Hindlimb muscle (tissue), 1 donor: Measurements from ENCODE around the gene KRT79. TPM values are rescaled to one million over a fixed set of nuclear protein-coding genes. Genes with fewer than 3 reads are reported as not detected.
"Not testable (repeated sequence)": the region's sequence is repeated elsewhere in the genome, so short reads cannot be mapped to it uniquely, and the experiment has no call there.

ENCODE experiments used
- DNase-seq: peaks from one replicate; pipeline ENCODE4 v3.0.0-alpha.2; 2013
- polyA plus RNA-seq: library from polyadenylated mRNA; unstranded; fragments of 120-200 nt; gene quantifications from one replicate; pipeline ENCODE4 v1.2.1, GENCODE V29; 2013; ENCODE audit not compliant: insufficient read length

KRT79 gene
- polyA plus RNA-seq, result 0.41 TPM

DNA sequence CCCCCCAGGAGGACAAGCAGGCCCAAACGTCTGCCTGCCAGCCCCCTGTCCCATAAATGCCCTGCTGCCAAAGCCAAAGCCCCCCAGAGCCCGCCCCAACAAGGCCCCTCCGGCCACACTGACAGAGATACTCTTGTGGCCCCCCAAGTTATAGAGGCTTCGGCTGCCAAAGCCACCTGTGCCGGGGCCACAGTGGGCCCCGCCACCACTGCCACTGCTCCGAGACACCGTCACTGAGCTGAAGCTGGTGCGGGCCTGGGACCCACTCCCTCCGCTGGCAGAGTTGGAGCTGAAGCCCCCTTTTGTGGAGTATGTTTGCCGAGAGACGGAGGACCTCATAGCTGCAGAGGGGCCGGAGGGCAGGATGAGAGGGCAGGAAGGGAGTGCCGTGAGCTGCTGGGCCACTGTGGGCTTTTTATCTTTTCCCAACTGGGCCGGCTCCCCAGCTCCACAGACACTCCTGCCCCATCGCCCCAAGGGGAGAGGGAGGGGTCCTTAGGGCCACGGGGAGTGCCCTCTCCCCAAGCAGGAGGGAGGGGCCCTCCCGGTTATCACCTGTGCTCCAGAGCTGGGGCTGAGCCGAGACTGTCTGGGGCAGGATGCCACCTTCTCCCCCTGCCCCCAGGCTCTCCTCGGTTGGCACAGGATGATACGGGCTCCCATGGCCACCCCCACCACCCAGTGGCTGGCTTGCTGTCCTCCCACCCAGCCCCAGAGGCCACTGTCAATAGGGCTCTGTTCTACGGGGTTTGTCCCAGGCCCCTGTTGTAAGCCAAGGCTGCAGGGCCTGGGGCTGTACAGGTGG, at the start of gene KRT79:
Gene KRT79 (minus strand): TSS at position 390 of the 805 bp plus-strand sequence. CDS start 51 bp downstream, at position 339.
- no peak for DNase-seq

GRCh38 chr12:52880499-52880898, 46.4 kb upstream of the KRT79 start:
- not testable (repeated sequence) for DNase-seq

DNA sequence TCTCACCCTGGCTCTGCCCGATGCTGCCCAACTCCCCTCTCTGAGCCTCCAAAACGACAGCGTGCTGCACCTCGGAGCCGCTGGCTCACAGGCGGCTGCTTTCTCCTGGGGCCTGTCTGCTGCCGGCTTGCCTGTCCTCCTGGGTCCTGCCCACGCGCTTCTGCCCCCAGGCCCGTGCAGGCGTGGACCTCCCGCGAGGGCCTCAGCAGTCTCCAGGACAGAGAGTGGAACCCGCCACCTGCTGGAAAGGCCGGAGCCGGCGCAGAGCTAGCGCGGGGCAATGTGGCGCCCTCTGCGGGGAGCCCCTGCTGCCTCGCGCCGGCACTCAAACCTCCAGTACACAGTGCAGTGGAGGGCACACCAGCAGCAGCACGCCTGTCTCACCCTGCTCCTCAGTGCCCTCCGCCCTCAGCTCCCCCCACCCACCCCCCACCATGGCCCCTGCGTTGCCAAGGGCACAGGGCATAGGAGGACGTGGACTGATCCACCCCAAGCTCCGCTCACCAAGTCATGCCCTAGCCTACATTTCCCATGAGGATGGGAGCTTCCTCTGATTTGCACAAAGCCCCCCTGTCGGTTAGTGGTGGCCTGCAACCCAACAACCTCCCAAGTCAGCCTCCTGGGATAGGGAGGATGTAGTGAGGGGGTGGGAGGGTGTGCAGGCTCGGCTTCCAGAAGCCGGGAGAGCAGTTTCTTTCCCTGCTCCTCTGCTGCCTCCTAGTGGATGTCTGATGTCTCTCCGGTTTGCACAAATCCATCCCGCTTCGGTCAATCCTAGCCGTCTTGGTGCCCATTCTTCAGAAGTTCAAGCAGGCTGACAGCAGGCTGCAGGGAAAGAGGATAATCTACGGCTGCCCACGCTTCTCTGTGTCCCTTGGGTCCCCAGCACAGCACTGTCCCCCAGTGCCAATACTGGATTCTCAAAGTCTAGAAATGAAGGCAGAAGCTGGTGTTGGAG, 45.6 kb upstream of the KRT79 start:
- DNase-seq, result peak; percentile 78

GRCh38 chr12:52878507-52879393, 44.6 kb upstream of the KRT79 start:
- no peak for DNase-seq

DNA sequence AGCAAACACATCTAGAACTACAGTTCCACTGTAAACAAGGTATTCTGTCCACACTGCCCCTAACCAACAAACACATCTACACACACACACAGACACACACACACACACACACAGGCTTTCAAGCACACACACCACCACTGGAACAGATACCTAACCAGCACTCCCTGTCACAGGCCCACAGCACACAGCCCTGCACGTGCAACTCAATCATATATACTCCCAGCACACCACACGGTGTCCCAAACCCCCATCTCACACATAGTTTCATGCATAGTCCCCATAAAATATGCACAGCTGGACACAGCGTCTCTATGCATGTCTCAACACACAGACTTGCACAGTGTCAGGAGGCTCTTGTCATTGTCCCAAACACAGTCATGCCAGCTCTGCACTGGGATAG, 43.1 kb upstream of the KRT79 start:
- no peak for DNase-seq

DNA sequence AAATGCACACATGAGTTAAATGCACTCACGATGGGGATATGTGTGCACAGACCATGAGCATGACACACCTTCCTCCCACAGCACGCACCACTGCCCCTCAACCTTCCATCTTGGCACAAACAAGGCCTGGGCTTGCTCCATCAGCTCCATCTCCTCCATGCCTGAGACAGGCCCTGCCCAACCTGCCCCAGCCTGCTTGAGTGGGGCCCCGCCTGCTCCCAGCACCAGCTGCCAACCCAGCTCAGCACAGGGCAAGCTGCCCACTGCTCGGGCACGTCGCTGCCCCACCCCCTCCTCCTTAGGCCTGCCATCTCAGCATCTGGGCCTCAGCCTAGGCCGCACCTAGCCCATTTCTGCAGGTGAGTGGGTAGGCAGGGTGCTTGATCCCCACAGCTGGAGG, 42.3 kb upstream of the KRT79 start:
- no peak for DNase-seq

GRCh38 chr12:52874573-52875435, 40.7 kb upstream of the KRT79 start:
- DNase-seq, result no peak

GRCh38 chr12:52873832-52874572, 39.9 kb upstream of the KRT79 start:
- peak; percentile 73 for DNase-seq

- no peak for DNase-seq
Observed at GRCh38 chr12:52873513-52873831, 39.4 kb upstream of the KRT79 start.

- DNase-seq, result no peak
Observed at GRCh38 chr12:52872644-52873389, 38.7 kb upstream of the KRT79 start.

DNA sequence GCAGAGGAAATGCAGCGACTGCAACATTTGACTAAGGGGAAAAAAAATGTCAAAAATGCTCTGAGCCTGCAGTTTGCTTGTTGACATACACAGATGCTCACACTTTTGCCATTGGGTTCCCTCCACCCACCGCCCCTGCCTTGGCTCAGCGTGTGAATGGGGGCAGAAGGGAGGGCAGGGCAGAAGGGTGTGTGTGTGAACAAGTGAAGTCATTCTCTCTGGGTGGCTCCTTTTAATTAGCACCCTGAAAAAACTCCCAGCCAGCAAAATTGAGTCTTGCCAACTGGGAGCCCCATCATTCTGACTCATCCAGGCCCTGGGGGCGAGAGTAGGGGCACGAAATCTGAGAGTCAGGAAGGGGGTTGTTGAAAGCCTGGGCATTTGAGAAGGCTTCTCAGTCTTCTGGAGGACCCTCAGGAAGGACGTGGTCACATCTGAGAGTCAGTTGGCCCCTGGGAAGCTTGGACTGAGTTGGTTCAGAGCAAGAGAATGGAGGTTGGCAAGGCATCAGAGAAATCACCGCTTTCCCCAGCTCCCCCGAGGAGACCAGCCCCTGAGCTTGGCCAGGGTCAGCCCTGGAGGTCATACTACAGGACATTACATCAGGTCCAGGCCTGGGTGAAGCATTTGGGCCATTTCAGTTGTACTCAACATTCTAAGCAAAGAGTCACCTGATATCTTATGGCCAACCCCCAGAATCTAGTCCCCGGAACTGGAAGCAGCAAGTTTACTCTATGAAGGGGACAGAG, 37.4 kb upstream of the KRT79 start:
- no peak for DNase-seq

DNA sequence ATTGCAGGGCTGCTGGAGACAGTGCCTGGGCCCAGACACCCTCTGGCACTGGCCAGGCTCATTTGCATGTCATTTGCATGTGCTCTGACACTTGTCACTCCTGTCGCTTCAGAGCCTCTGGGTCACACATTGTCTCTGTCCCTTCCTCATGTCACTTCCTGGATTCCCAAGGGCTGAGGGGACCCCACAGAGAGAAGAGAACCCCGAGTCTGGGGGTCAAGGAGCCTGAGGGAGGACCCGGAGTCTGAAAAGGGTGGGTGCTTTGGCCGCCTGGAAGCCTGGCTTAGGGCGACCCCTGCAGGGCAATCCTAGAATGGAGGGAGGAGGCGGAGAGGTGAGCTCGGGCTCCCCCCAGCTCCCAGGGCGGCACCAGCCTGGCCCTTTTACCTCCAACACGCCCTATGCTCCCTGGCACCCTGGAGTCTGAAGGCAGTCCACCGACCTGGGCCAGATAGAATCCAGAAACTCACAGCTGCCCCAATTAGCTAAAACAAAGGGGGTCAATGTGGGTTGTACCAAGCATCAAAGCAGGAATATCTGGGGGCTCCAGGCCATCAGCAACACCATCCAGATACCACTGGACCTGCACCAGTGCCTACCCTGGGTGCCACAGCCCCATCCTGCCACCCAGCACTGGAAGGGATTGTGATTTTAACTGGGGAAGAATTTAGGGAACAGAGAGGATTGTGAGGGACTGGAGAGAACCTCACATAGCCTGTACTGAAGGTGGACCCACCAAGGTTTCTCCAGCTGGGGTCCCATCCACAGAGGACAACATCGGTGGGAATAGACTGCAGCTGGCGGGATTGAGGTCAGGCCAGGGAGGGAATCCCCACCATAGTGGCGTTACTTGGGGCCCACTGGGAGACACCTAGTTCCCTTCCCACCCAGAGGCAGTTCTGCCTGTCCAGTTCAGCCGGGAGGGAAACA, 36.5 kb upstream of the KRT79 start:
- no peak for DNase-seq

DNA sequence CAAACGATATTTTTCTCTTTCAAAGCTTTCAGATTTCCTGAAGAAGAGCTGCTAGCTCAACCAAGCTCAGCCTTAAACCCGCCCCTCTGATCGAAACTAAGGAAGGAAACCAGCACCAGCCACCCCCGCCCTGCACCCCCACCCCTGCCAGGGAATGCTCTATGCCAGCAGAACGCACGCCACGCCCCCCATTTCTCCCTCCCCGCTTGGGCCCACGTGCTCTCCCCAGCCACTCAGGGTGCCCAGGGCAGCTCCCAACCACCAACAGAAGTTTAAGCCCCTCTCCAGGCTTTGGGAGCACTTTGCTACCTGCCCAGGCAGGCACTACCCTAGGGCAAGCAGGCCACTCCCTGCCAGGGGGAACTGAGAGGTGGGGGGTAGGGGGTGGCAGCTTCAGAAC, 33.5 kb upstream of the KRT79 start:
- no peak for DNase-seq

DNA sequence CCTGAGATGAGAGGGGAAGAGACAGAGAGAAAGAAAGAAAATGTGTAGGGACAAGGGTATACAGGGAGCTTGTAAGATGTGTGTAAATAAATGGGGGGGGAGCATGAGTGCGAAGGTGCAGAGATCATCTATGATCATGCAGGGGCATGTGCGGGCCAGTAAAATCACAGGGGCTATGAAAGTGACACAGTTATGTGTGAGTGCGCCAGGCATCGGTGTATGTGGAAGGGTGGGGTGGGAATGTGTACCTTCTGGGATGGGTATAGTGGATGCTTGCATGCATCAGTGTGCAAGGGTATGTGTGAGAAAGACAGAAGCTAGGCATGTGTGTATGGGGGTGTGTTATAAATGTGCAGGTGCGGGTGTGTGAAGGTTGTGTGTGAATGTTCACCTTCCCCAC, 33.0 kb upstream of the KRT79 start:
- DNase-seq, result no peak

DNA sequence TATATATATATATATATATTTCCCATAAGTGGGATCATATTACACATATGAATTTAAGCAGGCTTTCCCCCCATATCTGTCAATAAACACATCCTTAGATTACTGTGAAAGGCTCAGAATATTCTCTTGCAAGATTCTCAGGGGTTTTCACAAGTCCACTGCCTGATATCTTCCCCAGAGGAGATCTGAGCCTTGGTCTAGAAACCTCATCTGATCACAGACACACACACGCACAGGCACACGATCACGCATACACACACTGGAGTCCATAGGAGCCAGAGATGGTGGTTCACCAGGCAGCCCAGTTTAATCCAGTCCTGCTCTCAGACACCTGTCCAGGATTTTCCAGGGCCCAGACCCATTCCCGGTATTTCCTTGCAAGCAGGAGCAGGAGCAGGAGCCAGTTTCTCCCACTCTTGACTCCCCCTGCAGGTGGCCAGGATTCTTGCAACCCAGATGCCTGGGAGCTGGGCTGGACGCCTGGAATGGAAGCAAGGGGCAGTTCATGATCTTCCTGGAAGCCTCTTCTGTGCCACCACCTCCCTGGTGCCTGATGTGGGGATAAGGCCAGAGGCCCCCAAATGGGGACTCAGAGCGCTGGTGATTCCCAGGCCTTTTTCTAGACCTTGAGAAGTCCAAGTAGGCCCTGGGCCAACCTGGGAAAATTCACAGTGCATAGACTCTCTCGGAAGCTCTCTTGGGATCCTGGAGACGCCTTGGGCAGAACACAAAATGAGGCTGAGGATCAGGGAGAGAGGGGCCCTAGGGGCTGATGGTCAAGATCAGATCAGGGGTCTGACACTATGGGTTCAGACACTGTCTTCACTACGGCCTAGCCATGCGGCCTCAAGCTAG, 31.2 kb upstream of the KRT79 start:
- DNase-seq, result peak; percentile 47

DNA sequence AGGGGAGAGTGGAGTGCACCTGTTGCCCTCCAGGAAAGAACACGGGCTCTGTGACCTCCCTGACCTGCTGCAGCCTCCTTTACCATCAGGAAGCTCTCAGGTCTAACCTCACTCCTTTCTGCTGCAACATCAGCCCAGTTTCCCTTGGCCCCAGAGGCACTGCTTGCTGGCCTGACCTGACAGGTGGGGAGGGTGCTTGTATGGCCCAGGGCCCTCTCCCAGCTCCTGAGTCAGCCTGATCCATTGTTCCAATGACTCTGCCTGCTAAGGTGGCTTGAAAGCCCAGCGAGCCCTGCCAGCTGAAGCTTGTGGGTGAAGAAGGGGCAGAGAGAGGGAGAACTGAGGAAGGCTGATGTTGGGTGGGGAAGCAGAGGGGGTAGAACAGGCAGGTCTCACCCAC, 27.9 kb upstream of the KRT79 start:
- no peak for DNase-seq

DNA sequence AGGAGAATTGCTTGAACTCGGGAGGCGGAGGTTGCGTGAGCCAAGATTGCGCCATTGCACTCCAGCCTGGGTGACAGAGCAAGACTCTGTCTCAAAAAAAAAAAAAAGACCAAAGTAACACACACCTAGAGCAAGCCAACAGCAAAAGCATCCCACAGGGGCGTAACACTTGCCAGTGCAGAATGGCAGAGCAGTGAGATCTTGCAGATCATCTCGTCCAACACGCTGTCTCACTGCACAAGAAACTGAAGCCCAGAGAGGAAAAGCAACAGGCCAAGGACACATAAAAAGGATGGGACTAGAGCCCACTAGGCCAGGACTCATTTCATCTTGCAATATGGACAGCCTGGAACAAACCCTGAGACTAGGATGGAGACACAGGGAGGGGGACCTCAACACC, 27.4 kb upstream of the KRT79 start:
- DNase-seq, result no peak
